AG08395 (cell line): ENCODE measurements around the gene FHOD3.

Source experiments
- DNase-seq: peaks from one replicate; pipeline ENCODE4 v3.0.0; 2012; ENCODE audit warnings: mixed read lengths, low spot score

The FHOD3 gene

GRCh38 chr18:36382854-36383253 is 85.3 kb downstream of the FHOD3 start:
- no peak for DNase-seq

GRCh38 chr18:36386150-36386920 is 88.8 kb downstream of the FHOD3 start:
- DNase-seq = no peak

GRCh38 chr18:36387310-36387709 is 89.8 kb downstream of the FHOD3 start:
- no peak for DNase-seq

- DNase-seq = no peak
Observed at GRCh38 chr18:36388310-36388709, 90.8 kb downstream of the FHOD3 start.

- DNase-seq = no peak
Observed at GRCh38 chr18:36389027-36389426, 91.5 kb downstream of the FHOD3 start.

GRCh38 chr18:36389811-36390581 is 92.5 kb downstream of the FHOD3 start:
- DNase-seq = no peak

GRCh38 chr18:36391426-36392145 is 94.1 kb downstream of the FHOD3 start:
- DNase-seq = no peak

- no peak for DNase-seq
Observed at GRCh38 chr18:36392164-36392978, 94.9 kb downstream of the FHOD3 start.

GRCh38 chr18:36392979-36393287 is 95.4 kb downstream of the FHOD3 start:
- no peak for DNase-seq

GRCh38 chr18:36394486-36394885 is 97.0 kb downstream of the FHOD3 start:
- no peak for DNase-seq

- no peak for DNase-seq
Observed at GRCh38 chr18:36396190-36396589, 98.7 kb downstream of the FHOD3 start.

GRCh38 chr18:36397033-36397432 is 99.5 kb downstream of the FHOD3 start:
- DNase-seq = no peak

GRCh38 chr18:36398419-36398818 is 100.9 kb downstream of the FHOD3 start:
- DNase-seq = no peak

- DNase-seq = no peak
Observed at GRCh38 chr18:36399055-36399454, 101.5 kb downstream of the FHOD3 start.

GRCh38 chr18:36401462-36401861 is 103.9 kb downstream of the FHOD3 start:
- no peak for DNase-seq

GRCh38 chr18:36402765-36403396 is 105.4 kb downstream of the FHOD3 start:
- DNase-seq = peak; percentile 82

- no peak for DNase-seq
Observed at GRCh38 chr18:36403896-36404820, 106.6 kb downstream of the FHOD3 start.

GRCh38 chr18:36405611-36406010 is 108.1 kb downstream of the FHOD3 start:
- no peak for DNase-seq

- DNase-seq = no peak
Observed at GRCh38 chr18:36406805-36407204, 109.3 kb downstream of the FHOD3 start.

- no peak for DNase-seq
Observed at GRCh38 chr18:36408606-36409005, 111.1 kb downstream of the FHOD3 start.
